GM21576 (cell line): Measurements from ENCODE around the gene FAM185A.
"Not testable (repeated sequence)": the region's sequence is repeated elsewhere in the genome, so short reads cannot be mapped to it uniquely, and the experiment has no call there.

ENCODE experiments used
- ATAC-seq: cut with Tn5 transposase; IDR thresholded peaks from one replicate; pipeline ENCODE4 v1.9.1; 2021; ENCODE audit warnings: mild to moderate bottlenecking, moderate library complexity; ENCODE audit not compliant: unreplicated experiment

FAM185A gene

GRCh38 chr7:102776217-102776616 is 27.4 kb downstream of the FAM185A start:
- not testable (repeated sequence) for ATAC-seq

GRCh38 chr7:102778663-102779062 is 29.9 kb downstream of the FAM185A start:
- not testable (repeated sequence) for ATAC-seq

GRCh38 chr7:102780926-102781325 is 32.1 kb downstream of the FAM185A start:
- ATAC-seq: not testable (repeated sequence)

- ATAC-seq: not testable (repeated sequence)
These were observed 40.0 kb downstream of the FAM185A start for GRCh38 chr7:102788770-102789169.

GRCh38 chr7:102790364-102791100 is 41.7 kb downstream of the FAM185A start:
- ATAC-seq: not testable (repeated sequence)

- not testable (repeated sequence) for ATAC-seq
These were observed 42.6 kb downstream of the FAM185A start for GRCh38 chr7:102791367-102791766.

GRCh38 chr7:102791831-102792230 is 43.0 kb downstream of the FAM185A start:
- not testable (repeated sequence) for ATAC-seq

GRCh38 chr7:102794567-102794966 is 45.8 kb downstream of the FAM185A start:
- ATAC-seq: not testable (repeated sequence)

- not testable (repeated sequence) for ATAC-seq
These were observed 47.3 kb downstream of the FAM185A start for GRCh38 chr7:102795987-102796595.

GRCh38 chr7:102806613-102807012 is 57.8 kb downstream of the FAM185A start:
- no peak for ATAC-seq

GRCh38 chr7:102810916-102811315 is 62.1 kb downstream of the FAM185A start:
- ATAC-seq: no peak

GRCh38 chr7:102811942-102812678 is 63.3 kb downstream of the FAM185A start:
- ATAC-seq: no peak

GRCh38 chr7:102813191-102814024 is 64.6 kb downstream of the FAM185A start:
- no peak for ATAC-seq

- no peak for ATAC-seq
These were observed 65.2 kb downstream of the FAM185A start for GRCh38 chr7:102814025-102814471.

GRCh38 chr7:102817616-102818573 is 69.1 kb downstream of the FAM185A start:
- no peak for ATAC-seq

GRCh38 chr7:102819151-102819550 is 70.4 kb downstream of the FAM185A start:
- ATAC-seq: no peak

GRCh38 chr7:102821994-102822747 is 73.4 kb downstream of the FAM185A start:
- ATAC-seq: no peak

- no peak for ATAC-seq
These were observed 74.8 kb downstream of the FAM185A start for GRCh38 chr7:102823390-102824119.
